Psoas muscle (tissue), 8 donors: ENCODE measurements around the gene PHTF1. TPM values are rescaled to one million over a fixed set of nuclear protein-coding genes. Genes with fewer than 3 reads are reported as not detected.

Source experiments
- ATAC-seq, 4 donors: fragments of 200-7000 bp; cut with Tn5 transposase; one replicate each; pipeline ENCODE4 v1.9.1; 2020; ENCODE audit warnings: moderate library complexity in 3 of 4, mild to moderate bottlenecking in 2 of 4
- DNase-seq, 2 donors: peaks; one replicate each; pipeline ENCODE4 v3.0.0-alpha.2; 2020
- H3K27ac ChIP-seq: fragments of 200-600 bp; one replicate; pipeline ENCODE4 v1.8.0; 2022
- H3K27me3 ChIP-seq, 3 donors: fragments of 200-600 bp in 1 of 3; one replicate each; pipeline versions ENCODE4 v1.6.1 to v1.8.0; 2013 to 2022; ENCODE audit warnings: low read length in 2 of 3, mild to moderate bottlenecking in 2 of 3, moderate library complexity in 1 of 3; ENCODE audit not compliant: insufficient read depth in 3 of 3
- H3K36me3 ChIP-seq, 2 donors: fragments of 200-600 bp in 1 of 2; one replicate each; pipeline versions ENCODE4 v1.6.1 to v1.8.0; 2013 to 2022; ENCODE audit warnings: low read depth in 1 of 2, mild to moderate bottlenecking in 1 of 2, moderate library complexity in 1 of 2; ENCODE audit not compliant: insufficient read depth in 1 of 2
- H3K4me1 ChIP-seq: fragments of 200-600 bp; one replicate; pipeline ENCODE4 v1.8.0; 2022
- H3K4me3 ChIP-seq: fragments of 200-600 bp; one replicate; pipeline ENCODE4 v1.8.0; 2022; ENCODE audit warnings: mild to moderate bottlenecking
- H3K9me3 ChIP-seq: fragments of 200-600 bp; one replicate; pipeline ENCODE4 v1.8.0; 2022
- WGBS, 3 donors: extraction: QIAGEN DNeasy Blood & Tissue Kit; methylation state at CpG; one replicate each; pipeline versions ENCODE4 v1.1.6 to v1.1.7; 2013; 5-methylcytosine and 5-hydroxymethylcytosine counted together
- intact Hi-C, 2 donors: fragments of 100-400 bp; cut with DNase I; formaldehyde crosslinking; loops; one replicate each; pipeline versions ENCODE4 v1.11.0 to v1.14.2; 2022
- polyA plus RNA-seq, 3 donors: library from polyadenylated mRNA; stranded (reverse); fragments of 200-250 nt; gene quantifications; one replicate each; pipeline ENCODE4 v1.2.3, GENCODE V29; 2013
- total RNA-seq, 4 donors: library from RNA; stranded (reverse); fragmentation: NEBNext Ultra II Directional in 2 of 4; extraction: Animal tissue kit (Norgen Biotek cat#: 25700) in 2 of 4; gene quantifications; one replicate each; pipeline versions ENCODE4 v1.2.1 to v1.2.4, GENCODE V29; 2021 to 2023
- TF ChIP-seq, protein P1 (sequence below): fragments of 200-600 bp; IDR thresholded peaks from one replicate; pipeline ENCODE4 v1.8.0; 2022; ENCODE audit warnings: antibody characterized with exemption
- donor health status: healthy with polysubstance abuse.
- donor health status: DM: no; HTN: no; CAD: no; lungs with moderate emphysema.
- donor health status: Bipolar disorder and iron deficiency.
- donor health status: healthy.
- donor health status: DM: yes; HTN: yes; CAD: no.
- donor health status: DM: no; HTN: no; CAD: no.
- donor health status: DM: no; HTN: no; CAD: no.
- donor health status: DM: yes; HTN: yes; CAD: no.

The PHTF1 gene
- total and polyA plus RNA-seq, 7 donors = 6.0 to 14.0 (median 9.4) TPM

DNA sequence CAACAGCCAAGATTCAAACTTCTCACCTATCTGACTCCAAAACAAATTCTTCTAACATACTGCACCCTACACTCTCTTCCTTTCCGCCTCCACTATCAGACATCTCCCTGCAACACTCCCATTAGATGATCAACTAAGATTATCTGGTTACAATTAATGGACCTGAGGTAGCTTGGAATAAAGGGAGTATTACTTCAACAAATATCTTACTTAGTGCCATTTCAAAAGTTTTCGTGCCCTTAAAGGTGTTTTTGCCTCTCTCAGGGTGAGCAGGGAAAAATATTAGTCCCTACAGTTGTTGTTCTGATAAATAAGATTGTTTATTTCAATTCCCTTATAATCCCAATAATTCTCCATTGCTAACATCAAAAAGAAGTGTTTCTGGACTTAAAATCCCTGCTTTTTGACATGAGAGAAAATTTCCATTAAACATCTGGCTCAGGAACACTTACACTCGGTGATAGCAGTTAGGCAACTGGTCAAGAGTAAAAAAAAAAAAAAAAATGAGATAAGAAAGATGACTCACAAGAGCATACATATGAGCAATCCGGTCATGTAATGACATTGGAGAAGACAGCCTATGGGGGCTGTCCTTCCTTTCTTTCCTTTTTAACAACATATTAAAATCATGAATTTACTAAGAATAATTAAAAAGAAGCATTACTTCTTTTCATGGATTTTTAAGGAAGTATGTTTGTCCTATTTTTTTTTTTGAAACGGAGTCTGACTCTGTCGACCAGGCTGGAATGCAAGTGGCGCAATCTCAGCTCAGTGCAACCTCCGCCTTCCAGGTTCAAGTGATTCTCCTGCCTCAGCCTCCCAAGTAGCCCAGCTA is 45.4 kb upstream of the PHTF1 start:
- no peak for DNase-seq
- no peaks in the 10 kb centered on the region for H3K9me3 ChIP-seq
- peak; percentile 58 to 84 (median 78) for ATAC-seq
- intact Hi-C loops = no loop called here
- H3K27me3 ChIP-seq = no peaks in the 10 kb centered on the region
- 64 to 77% (median 64%) methylated on average over 8 of the region's 8 CpGs for WGBS, 3 donors
- H3K4me3 ChIP-seq = no peak overlapping the region
- H3K4me1 ChIP-seq = peaks cover 64% of the 10 kb centered on the region
- TF ChIP-seq, protein P1, sequence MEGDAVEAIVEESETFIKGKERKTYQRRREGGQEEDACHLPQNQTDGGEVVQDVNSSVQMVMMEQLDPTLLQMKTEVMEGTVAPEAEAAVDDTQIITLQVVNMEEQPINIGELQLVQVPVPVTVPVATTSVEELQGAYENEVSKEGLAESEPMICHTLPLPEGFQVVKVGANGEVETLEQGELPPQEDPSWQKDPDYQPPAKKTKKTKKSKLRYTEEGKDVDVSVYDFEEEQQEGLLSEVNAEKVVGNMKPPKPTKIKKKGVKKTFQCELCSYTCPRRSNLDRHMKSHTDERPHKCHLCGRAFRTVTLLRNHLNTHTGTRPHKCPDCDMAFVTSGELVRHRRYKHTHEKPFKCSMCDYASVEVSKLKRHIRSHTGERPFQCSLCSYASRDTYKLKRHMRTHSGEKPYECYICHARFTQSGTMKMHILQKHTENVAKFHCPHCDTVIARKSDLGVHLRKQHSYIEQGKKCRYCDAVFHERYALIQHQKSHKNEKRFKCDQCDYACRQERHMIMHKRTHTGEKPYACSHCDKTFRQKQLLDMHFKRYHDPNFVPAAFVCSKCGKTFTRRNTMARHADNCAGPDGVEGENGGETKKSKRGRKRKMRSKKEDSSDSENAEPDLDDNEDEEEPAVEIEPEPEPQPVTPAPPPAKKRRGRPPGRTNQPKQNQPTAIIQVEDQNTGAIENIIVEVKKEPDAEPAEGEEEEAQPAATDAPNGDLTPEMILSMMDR = no peak
- peaks cover 0 to 3% of the 10 kb centered on the region in 2 donors for H3K36me3 ChIP-seq
- peak overlapping the region; percentile 7 for H3K27ac ChIP-seq

DNA sequence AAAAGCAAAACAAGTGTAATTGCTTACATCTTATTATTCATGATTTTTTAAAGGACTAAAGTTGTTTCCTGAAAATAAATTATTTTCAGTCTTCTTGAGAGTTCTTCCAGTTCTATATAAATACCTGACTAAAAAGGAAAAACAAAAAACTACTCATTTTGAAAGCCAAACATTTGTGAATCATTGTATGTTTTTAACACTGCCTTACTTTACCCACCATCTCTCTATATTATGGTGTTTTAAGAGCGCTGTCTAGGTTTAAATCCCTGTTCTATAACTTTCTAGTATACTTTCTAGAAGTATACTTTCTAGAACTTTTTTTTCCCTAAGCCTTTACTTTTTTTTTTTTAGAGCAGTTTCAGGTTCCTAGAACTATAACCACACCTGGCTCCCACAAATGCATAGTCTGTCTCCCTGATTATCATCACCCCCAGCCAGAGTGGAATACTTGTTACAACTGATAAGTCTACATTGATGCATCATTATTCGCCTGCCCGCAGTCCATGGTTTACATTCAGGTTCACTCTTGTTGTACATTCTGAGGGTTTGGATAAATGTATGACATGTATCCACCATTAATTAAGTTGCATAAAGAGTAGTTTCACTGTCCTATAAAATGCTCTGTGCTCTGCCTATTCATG is 43.2 kb upstream of the PHTF1 start:
- DNase-seq = no peak
- peaks cover 0 to 3% of the 10 kb centered on the region in 2 donors for H3K36me3 ChIP-seq
- no peaks in the 10 kb centered on the region for H3K9me3 ChIP-seq
- H3K27me3 ChIP-seq = no peaks in the 10 kb centered on the region
- TF ChIP-seq, protein P1 = no peak
- intact Hi-C loops = no loop called here
- no peak overlapping the region for H3K4me3 ChIP-seq
- ATAC-seq = no peak
- no peak overlapping the region for H3K27ac ChIP-seq
- 96 to 98% (median 96%) methylated on average over 3 of the region's 3 CpGs for WGBS, 3 donors
- H3K4me1 ChIP-seq = peaks cover 61% of the 10 kb centered on the region

DNA sequence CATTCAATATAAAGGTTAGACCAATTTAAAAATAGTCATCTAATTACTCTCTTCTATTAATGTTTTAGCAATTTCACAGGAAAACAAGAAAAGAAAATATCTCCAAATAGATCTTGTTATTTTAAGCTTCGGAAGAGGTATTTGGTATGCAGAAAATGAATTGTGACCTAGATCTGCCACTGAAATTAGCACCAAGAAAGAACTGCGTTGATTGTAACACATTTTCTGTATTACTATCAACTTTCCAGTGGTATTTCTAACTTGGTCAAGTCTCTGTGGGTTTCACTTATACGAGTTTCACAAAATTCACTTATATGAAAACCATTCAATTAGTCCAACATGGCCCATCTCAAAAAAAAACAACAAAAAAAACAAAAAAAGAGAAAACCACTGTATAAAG is 41.2 kb upstream of the PHTF1 start:
- Histone ChIP-seq H3K27ac (no peak overlapping the region), H3K4me1 (peaks cover 63% of the 10 kb centered on the region), H3K4me3 (peak overlapping the region; percentile 8), H3K36me3 (peaks cover 0 to 17% of the 10 kb centered on the region in 2 donors), H3K9me3 (no peaks in the 10 kb centered on the region), H3K27me3 (no peaks in the 10 kb centered on the region)
- intact Hi-C loops = no loop called here
- WGBS, 3 donors = 31 to 58% (median 35%) methylated on average over 3 of the region's 3 CpGs
- ATAC-seq (no peak), DNase-seq (no peak)
- TF ChIP-seq, protein P1 = no peak

DNA sequence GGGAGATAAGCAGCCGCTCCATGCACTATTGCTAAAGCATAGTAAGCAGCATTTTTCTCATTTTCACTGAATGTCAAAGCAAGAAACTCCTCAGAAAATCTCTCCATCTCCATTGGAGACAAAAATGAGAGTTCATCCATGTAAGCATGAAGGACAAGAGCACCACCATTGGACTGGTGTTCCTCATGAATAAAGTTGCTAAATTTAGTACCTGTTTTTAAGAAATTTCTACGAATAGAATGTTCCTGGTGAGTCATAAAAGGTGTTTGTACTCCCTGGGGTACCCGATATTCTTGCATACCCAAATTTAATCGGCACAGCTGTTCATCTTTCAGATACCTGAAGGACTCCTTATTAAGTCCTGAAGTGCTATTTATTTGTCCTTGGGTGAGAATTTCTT is 38.2 kb upstream of the PHTF1 start:
- WGBS, 3 donors = 48 to 78% (median 59%) methylated on average over 4 of the region's 4 CpGs

More for the DNA sequence above, 38.2 kb upstream of the PHTF1 start:
- H3K36me3 ChIP-seq = peaks cover 0 to 24% of the 10 kb centered on the region in 2 donors
- ATAC-seq = peak in 2 of 4 donors; percentile 26 to 66
- no peaks in the 10 kb centered on the region for H3K9me3 ChIP-seq
- no peaks in the 10 kb centered on the region for H3K27me3 ChIP-seq
- DNase-seq = no peak
- peaks cover 40% of the 10 kb centered on the region for H3K4me1 ChIP-seq
- intact Hi-C loops = no loop called here
- no peak overlapping the region for H3K27ac ChIP-seq
- TF ChIP-seq, protein P1 = no peak
- H3K4me3 ChIP-seq = no peak overlapping the region
